ENCODE data around the gene MRPL21.

DNA sequence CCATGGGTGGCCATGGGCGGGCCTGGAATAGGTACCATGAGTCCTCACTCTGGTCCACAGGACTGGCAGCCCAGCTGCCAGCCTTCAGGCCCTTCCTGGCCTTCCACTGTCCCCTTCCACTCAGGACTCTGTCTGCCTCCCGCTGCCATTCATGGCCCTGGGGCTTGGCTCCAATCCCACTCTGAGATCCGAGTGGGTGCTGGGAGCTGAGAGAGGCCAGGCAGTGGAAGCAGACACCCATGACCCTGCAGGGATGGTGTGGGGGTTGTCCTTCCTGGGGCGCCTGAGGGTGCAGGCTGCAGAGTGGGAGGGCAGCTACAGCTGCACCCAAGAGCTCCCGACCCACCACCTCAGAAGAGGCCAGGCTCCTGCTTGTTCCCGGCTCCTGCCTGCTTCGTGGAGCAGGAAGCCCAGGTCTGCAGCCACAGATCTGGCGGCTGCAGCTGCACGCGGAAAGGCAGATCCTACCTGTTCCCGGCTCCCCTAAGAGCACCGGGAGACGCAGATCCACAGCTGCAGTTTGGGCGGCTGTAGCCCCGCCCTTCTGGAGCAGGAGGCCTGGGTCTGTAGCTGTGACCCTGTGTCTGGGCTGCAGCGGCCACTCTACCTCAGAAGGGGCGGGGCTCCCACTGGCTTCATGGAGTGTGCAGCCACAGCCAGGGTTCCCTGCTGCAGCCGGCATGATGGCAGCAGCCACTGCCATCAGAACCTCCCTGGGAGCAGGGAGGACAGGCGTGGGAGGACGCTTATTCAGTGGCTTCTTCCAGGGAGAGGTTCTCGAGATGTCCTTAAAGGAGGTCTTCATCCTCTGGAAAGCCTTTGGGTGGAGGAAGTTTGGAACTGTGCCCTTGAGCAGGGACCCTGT is 27.6 kb upstream of the MRPL21 start:
- TF ChIP-seq POLR2A (IDR thresholded peaks at IDR 0.05) (no peak), CTCF (IDR thresholded peaks at IDR 0.05) (no peak), EP300 (IDR thresholded peaks at IDR 0.05) (no peak)

Measured in gastroesophageal sphincter (tissue), 3 donors.